COR-L47 (cell line): ENCODE results near the gene HLA-G.
"Not testable (repeated sequence)": the region's sequence is repeated elsewhere in the genome, so short reads cannot be mapped to it uniquely, and the experiment has no call there.

Experiments
- DNase-seq: peaks from one replicate; lab custom pipeline; 2025; lab: John Stamatoyannopoulos, UW

The HLA-G gene

GRCh38 chr6:29827579-29828470, at the start of gene HLA-G:
TSS of gene HLA-G (plus strand) at chr6:29827825. CDS start at chr6:29827845, 20 bp downstream.
- no peak for DNase-seq

GRCh38 chr6:29780019-29780698, 47.5 kb upstream of the HLA-G start:
- not testable (repeated sequence) for DNase-seq

DNA sequence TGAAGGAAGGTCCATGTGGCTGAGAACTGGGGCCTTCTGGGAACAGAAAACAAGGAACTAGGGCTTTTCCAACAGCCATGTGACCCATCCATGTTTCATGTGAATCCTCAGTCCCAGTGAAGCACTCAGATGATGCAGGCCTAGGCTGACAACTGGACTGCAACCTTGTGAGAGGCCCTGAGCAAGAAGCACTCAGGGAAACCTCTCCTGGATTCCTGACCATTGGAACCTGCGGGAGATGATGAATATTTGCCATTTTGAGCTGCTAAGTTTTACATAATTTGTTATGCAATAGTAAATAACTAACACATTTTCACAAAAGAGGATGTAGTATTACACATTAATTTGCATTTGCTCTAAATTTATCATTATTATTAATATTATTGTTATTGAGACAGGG, 38.4 kb upstream of the HLA-G start:
- DNase-seq: no peak

DNA sequence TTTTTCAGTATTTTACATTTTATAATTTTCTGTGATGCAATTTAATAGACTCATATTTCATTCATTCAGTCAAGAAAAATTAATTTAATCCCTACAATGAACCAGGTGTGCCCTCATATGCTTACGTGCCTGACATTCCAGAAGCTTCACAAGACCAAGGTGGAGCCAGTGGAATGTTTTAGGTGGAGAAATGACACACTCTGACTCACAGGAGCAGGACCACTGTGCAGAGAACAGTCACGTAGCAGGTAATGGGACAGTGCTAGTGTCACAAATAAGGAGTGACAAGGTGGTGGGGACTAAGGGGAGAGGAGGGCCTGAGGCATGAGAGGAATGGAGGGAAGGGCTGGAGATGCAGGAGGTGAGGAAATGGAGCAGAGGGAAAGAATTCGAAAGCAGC, 37.0 kb upstream of the HLA-G start:
- DNase-seq: no peak

DNA sequence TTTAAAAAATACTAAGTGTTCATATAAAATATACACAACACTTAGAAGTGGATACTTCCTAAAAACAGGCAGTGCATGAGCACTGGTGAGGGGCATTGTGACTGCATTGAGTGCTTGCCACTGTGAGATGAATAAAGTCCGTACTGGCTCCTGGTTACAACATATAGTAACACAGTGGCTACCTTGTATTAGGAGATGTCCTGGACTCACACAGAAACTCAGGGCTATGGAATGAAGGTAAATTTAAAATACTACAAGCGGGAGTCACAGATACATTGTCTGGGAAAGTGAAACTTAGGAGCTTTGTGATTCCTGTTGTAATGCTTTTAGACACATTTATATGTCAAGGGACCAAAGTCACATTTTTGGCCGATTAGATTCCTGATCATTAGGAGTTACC, 36.5 kb upstream of the HLA-G start:
- no peak for DNase-seq

- no peak for DNase-seq
These were observed 35.9 kb upstream of the HLA-G start for GRCh38 chr6:29791786-29792122.

- no peak for DNase-seq
These were observed 35.2 kb upstream of the HLA-G start for GRCh38 chr6:29792123-29793035.

DNA sequence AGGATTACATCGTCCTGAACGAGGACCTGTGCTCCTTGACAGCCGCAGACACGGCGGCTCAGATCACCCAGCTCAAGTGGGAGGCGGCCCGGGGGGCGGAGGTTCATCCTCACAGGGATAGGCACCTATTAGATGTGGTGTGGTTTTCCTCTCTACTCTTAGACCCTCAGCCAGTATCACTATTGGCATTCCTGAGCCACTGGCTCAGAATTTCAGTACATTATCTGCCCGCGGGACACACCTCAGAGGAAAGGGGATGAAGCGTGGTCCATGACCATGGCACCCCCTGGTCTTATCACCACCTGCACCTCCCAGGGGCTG, 34.6 kb upstream of the HLA-G start:
- no peak for DNase-seq

DNA sequence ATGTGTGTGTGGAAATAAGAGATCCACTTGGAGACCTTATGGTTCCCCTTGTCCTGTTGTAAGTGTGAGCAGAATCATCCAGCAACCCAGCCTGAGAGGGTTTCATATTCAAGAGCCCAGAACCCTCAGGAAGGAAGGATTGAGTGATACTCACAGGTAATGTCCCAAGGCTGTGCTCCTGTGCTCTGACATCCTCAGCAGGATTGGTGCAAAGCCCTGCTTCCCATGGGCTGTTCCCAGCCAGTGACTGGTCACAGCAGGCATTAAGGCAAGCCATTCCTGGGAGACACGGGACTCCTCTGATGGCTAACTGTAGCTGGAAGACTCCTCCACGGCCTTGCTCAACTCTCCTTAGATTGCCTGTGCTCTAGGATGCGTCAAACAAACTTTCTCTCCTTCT, 33.8 kb upstream of the HLA-G start:
- DNase-seq: no peak

- DNase-seq: no peak
These were observed 31.6 kb upstream of the HLA-G start for GRCh38 chr6:29796026-29796425.

DNA sequence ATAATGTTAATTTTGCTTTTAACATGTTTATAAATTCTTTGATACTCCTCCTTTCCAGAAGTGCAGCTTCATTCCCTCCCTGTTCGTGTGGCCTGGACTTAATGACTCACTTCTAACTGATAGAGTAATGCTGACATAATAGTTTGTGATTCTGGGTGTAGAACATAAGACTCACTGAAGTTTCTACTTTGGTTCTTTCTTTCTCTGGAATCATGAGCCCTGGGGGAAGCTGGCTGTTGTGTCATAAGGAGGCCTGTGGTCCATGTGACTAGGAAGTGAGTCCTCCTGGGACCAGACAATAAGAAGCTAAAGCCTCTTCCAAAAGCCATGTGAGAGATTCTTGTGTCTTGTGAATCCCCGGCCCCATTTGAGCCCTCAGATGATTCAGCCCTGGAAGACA, 30.5 kb upstream of the HLA-G start:
- no peak for DNase-seq

GRCh38 chr6:29797966-29798365, 29.7 kb upstream of the HLA-G start:
- DNase-seq: no peak

DNA sequence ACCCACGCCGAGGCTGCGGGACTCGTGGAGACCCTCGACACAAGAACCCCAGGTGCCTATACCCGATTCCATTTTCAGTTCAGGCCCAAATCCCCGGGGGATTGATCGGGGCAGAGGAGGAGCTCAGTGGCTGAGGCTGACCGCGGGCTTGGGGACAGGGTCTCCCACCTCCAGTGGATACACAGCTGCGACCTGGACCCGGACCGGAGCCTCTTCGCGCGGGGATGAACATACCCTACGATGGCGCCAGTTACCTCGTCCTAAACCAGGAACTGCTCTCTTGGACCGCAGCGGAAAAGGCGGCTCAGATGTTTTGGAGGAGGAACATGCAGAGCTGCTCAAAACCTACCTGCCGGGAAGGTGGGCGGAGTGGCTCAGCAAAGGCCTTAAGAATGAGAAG, 27.4 kb upstream of the HLA-G start:
- no peak for DNase-seq

DNA sequence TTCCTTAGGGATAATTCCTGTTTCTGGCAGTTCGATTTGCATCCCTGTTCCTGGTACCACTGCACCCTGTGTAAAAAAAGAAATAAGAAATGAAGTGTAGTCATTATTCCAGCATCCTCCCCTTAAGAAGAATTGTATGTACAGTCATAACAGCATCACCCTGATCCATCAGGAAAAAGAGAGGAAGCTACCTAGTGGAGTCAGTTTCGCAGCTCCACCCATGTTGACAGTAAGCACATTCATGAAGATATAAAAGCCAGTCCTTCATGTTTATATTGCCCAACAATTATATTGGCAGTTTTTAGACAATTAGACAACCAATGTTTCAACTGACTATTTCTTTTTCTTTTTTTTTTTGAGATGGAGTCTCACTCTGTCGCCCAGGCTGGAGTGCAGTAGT, 21.2 kb upstream of the HLA-G start:
- DNase-seq: no peak

DNA sequence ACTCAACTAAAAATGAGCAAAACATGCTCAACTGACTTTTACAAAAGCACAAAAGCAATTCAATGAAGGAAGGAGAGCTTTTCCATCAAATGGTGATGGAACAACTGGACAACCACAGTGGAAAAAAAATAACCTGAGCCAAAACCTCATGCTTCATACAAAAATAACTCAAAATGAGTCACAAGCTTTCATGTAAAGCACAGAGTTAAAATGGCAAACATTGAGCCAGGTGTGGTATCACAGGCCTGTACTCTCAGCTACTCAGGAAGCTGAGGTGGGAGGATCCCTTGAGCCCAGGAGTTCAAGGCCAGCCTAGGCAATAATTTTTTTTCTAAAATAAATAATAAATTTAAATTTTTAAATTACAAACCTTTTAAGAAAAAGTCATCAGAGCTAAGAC, 18.4 kb upstream of the HLA-G start:
- no peak for DNase-seq

- DNase-seq: no peak
These were observed 17.3 kb upstream of the HLA-G start for GRCh38 chr6:29810371-29810770.

- no peak for DNase-seq
These were observed 16.2 kb upstream of the HLA-G start for GRCh38 chr6:29811377-29811776.

GRCh38 chr6:29813066-29813465, 14.6 kb upstream of the HLA-G start:
- no peak for DNase-seq

- no peak for DNase-seq
These were observed 13.8 kb upstream of the HLA-G start for GRCh38 chr6:29813809-29814208.

GRCh38 chr6:29814379-29815117, 13.1 kb upstream of the HLA-G start:
- no peak for DNase-seq

GRCh38 chr6:29815118-29815750, 12.4 kb upstream of the HLA-G start:
- DNase-seq: no peak

DNA sequence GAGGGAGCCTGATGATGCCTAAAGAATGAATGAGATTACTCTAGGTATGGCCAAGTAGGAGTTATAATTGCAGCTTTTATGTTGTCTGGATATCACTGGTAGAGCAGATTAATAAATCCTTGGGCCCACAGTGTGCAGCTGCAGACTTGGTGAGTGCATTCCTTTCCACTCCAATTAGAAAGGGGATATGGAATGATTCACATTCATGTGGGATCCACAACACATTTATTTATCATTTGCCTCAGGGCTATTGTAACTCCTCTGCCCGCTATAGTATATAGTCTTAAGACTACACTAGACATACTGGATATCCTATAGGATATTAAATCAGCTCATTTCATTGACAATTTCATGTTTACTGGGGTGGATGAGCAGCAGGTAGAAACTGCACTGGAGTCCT, 11.6 kb upstream of the HLA-G start:
- DNase-seq: no peak
